ENCODE data around the gene PARD3B.

The PARD3B gene

DNA sequence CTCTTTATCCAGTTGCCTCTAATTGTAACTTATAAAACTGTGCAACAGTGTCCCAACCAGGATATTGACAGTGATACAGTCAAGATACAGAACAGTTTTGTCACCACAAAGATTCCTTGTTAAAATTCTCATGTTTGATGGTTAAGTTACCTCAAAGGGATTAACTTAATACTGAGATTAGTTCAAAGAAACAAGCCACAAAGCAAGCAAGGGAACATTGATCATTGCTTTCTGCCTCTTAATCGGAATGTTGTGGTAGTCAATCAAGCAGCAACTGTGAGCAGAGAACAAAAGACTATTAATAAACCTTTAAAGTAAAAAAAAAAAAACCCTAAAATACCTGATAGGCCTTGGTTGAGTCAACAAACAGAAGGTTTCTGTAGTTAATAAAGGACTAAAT lies 352.3 kb downstream of the PARD3B start:
- DNase-seq (ENCODE audit: low read depth) = no peak

DNA sequence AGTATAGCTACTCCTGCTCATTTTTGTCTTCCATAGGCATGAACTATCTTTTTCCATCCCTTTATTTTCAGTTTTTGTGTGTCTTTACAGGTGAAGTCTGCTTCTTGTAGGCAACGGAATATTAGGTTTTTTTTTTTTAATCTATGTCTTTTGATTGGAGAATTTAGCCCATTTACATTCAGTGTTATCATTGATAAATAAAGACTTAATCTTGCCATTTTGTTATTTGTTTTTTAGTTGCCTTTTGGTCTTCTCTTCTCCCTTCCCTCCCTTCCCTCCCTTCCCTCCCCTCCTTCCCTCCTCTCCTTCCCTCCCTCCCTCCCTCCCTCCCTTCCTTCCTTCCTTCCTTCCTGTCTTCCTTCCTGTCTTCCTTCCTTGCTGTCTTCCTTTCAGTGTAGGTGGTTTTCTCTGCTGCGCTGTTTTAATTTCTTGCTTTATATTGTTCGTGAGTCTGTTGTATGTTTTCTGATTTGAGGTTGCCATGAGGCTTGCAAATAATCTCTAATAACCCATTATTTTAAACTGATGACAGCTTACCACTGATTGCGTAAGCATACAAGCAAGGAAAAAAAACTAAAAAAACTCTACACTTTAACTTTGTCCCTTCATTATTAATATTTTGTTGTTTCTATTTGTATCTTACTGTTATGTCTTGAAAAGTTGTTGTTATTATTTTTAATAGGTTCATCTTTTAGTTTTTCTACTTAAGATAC lies 353.8 kb downstream of the PARD3B start:
- DNase-seq (ENCODE audit: low read depth) = no peak

GRCh38 chr2:204899983-204900382 lies 354.7 kb downstream of the PARD3B start:
- DNase-seq (ENCODE audit: low read depth) = no peak

GRCh38 chr2:204900487-204900886 lies 355.2 kb downstream of the PARD3B start:
- no peak for DNase-seq (ENCODE audit: low read depth)

DNA sequence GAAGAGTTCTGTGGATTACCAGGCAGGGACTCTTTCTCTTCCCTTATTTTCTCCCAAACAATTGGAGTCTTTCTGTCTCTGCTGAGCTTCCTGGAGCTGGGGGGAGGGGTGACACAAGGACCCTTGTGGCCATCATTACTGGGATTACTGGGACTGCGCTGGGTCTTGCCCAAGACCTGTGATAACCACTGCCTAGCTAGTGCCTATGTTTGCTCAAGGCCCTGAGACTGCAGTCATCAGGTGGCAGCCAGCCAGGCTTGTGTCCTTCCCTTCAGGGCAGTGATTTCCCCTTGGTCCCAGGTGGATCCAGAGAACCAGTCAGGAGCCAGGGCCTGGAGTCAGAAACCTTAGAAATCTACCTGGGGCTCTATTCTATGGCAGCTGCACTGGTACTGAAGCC lies 355.6 kb downstream of the PARD3B start:
- no peak for DNase-seq (ENCODE audit: low read depth)

DNA sequence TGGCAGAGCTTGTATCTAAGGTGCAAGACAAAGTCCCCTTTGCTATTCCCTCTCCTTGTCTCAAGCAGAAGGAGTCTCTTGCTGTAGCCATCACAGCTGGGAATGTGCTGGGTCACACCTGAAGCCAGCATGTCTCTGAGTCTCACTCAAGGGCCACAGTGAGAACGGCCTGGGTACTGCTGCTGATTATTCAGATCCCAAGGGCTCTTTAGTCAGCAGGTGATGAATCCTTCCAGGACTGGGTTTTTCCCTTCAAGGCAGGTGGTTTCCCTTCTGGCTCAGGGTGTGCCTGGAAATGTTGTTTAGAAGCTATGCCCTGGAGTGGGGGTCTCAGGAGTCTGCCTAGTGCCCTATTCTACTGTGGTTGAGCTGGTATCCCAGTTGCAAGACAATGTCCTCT lies 356.3 kb downstream of the PARD3B start:
- DNase-seq (ENCODE audit: low read depth) = no peak

- no peak for DNase-seq (ENCODE audit: low read depth)
Observed at GRCh38 chr2:204909791-204910190, 364.5 kb downstream of the PARD3B start.

DNA sequence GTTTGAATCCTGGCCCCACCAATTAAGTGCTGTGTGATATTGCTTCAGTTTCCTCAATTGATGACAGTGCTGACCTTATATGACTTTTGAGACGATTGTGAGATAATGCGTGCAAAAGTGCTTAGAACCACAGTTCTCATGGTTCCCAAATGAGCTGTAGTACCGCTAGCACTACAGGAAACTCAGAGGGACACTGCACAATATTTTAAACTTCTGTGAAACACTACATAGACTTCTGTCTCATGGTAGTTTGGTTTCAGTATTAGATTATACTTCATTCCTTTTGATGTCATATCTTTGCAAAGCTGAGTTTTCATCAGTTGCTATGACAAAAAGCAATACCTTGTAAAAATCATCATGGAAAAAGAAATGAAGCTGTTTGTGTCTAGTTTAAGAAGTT lies 368.0 kb downstream of the PARD3B start:
- no peak for DNase-seq (ENCODE audit: low read depth)

GRCh38 chr2:204913854-204914464 lies 368.7 kb downstream of the PARD3B start:
- no peak for DNase-seq (ENCODE audit: low read depth)

DNA sequence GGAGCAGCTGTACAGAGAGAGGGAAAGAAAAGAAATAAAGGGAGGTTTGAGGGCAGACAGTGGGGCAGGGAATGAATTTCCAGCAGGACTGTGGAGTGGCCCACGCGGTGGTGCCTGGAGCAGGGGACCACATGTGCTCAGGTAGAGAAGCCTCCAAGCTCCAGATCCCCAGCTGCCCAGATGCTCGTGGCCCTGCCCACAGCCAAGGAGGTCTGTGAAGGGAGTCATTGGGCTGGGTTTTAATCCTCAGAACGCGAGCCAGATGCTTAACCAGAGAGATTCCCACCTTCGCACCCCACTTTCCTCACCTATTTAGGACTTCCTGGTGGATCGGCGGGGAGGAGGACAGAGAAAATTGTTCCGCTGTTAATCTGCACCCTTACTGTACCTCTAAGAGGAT lies 369.4 kb downstream of the PARD3B start:
- DNase-seq (ENCODE audit: low read depth) = no peak

DNA sequence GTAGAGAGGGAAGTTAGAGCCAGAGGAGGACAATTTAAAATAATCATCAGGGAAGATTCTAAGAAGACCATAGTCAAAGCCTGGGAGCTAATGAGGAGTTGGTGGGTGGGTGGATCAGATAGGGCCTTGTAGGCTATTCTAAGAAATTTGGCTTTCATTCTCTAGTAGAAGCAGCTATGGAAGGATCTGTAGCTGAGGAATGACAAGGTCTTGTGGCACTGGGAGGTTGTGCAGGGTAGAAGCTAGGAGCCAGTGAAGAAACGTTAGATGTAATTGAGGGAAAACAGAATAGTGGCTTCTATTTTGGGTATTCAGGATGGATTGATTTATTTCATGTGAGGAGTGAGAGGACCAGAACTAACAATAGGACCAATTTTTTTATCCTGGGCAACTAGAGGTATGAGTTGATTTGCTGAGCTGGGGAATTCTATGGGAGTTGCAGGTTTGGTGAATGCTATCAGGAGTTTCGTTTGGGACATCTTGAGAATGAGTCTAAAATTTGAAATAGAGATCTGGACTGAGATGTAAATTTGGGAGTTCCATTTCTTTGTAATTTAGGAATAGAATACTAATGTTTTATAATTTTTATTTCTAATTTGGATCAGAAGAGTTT lies 371.9 kb downstream of the PARD3B start:
- no peak for DNase-seq (ENCODE audit: low read depth)

GRCh38 chr2:204920776-204921175 lies 375.5 kb downstream of the PARD3B start:
- no peak for DNase-seq (ENCODE audit: low read depth)

- no peak for DNase-seq (ENCODE audit: low read depth)
Observed at GRCh38 chr2:204923957-204924356, 378.7 kb downstream of the PARD3B start.

DNA sequence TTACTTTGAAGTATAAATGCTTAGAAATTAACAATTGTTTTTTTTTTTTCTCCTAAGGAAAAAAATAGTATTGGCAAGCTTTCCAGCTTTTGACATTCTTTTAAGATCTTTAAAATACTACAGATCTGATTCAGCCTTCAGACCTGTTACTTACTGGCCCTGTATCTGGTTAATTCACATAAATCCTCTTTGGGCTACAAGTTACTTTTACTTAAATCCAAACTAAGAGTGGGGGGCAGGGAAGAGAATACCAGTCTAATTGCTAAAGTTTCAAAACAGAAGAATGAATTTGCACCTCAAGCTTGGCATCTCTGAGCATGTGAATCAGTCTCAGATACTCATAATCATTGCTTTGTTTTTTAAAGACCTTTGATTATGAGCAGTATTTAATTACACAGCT lies 386.3 kb downstream of the PARD3B start:
- no peak for DNase-seq (ENCODE audit: low read depth)

DNA sequence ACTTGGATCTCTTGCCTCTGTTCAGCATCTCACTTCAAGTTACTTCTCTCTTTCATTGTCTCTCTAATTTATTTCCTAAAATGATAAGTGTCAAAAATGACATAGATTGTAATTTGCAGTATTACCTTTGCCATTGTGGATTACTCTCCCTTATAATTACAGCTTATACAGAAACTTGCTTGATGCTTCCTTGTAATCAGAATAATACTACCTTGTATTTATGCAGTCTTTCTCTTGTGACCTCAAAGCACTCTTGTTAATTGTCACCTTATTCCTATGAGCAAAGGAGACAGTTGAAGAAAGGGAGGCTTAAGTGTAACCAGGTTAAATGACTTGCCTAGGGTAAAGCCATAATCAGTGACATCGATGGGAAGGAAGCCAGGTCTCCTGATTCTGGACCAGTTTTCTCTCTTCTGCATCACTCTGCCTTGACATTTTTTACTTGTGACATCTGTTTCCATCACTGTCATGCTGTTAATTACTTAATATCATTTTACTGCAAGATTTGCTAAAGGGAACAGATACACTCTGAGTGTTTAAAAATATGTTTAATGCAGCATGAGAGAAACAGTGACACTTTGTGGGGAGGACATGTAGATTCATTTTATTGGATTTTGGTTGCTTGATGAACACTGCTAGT lies 388.6 kb downstream of the PARD3B start:
- DNase-seq (ENCODE audit: low read depth) = no peak

DNA sequence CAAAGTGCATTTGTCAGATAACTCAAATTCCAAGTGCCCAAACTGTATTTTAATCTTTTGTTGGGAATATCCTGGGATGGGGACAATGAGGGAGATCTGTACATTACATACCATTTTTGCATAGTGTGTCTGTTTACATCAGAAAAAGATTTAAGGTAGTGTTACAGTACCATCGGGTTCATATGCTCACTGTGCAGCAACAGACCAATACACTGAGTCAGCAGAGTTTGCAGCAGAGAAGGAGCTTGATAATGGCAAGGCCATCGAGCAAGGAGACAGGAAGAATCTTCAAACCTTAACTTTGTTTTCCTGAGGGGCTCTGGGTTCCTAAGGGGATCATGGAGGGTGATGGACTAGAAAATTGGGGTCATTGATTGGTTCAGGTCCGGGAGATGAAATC lies 399.7 kb downstream of the PARD3B start:
- no peak for DNase-seq (ENCODE audit: low read depth)

DNA sequence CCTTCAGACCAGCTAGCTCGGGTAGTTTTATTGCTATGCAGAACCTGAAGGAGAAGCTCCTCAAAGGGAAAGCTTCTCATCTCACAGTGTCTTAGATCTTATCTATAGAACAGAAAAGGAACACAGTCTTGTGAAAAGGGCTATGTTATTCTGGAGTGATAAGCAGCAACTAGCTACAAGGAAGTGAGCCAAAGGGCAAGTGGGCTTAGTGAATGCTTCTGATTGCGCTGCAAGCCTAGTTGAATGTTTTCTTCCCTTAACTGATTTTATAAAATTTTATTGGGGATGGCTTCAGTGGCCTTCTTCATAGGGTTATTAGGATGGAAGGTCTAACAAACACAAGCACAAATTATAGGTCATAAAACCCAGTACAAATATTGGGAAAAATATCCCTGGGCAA lies 400.1 kb downstream of the PARD3B start:
- no peak for DNase-seq (ENCODE audit: low read depth)

DNA sequence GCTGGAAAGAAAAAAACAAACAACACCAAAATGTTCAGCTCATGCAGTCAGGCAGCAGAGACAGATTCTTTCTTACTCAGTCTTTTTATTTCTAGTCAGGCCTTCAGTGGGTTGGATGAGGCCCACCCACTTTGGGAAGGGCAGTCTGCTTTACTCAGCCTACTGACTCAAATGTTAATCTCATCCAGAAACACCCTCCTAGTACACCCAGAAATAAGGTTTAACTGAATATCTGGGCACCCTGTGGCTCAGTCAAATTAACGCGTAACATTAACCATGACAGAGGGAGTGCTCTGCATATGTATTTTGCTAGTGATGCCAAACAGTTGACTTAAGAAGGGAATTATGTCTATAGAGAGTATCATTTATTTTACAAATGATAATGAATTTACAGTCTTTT lies 401.6 kb downstream of the PARD3B start:
- no peak for DNase-seq (ENCODE audit: low read depth)

DNA sequence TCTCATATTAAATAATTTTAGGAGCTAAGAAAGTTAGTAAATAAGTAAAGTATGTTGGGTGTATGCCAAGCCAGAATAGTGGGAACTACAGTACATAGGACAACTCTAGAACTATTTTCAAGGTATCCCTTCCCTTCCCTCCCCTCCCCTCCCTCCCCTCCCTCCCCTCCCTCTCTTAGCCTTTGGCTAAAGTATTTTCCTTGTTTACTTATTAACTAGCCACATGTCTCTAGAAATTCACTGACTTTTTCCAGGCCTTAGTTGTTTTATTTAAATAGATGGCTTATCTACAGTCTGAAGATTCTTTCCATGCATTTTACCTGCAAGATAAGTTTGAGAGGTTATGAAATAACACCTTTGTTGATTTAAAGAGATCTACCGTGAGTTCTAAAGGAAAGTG lies 402.1 kb downstream of the PARD3B start:
- no peak for DNase-seq (ENCODE audit: low read depth)

DNA sequence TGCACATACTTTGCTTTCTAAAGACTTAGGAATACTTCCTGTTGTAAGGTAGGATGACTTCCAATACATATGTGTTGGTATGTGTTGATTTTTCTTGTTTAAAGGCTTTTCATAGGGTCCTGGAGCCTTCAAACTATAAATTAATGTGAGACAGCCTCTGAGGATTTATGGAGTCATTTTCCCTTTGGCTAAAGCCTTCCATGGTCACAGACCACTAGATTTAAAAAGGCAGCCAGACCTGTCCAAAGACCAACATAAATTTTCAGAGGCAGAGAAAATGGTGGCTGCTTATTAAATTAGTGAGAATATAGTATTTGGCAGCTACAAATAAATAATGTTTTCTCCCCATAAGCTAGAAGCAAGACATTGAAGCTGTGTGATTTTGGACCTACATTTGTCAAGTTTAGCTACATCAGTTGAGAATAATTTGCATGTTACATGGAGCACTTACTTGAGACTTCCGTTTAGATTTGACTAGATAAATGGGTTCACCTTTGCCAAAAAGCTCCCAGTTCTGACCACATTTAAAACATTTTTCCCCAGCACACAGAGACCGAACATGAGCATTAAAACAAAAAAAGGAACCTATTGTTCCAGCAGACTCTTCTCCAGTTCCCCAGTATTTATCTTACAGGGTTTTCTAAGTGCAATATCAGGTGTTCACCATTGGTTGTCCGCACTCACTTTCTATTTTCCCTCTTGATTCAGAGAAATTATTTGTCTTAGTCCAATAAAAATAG lies 402.9 kb downstream of the PARD3B start:
- no peak for DNase-seq (ENCODE audit: low read depth)

DNA sequence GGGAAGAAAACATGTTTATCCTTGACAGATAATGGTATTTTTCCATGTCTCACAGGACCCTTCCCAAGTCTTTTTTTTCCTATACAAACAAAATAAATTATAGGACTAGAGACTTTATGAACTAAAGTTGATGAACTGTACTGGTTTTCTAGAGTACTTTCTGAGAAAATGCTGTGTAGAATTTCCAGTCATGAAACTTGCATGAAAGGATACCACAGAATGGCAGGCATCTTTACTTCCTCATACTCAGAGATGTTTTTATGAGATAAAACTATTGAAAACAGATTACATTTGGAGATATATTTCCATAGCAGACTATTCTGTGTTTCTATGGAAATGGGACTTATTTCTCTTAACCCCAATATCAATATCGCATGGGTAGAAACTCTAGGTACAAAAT lies 403.5 kb downstream of the PARD3B start:
- DNase-seq (ENCODE audit: low read depth) = no peak

- no peak for DNase-seq (ENCODE audit: low read depth)
Observed at GRCh38 chr2:204950695-204951346, 405.5 kb downstream of the PARD3B start.
